T-helper 1 cell (primary cell): ENCODE measurements around the gene HEATR9.

ENCODE experiments used
- DNase-seq, 5 donors: peaks; one replicate each; pipeline ENCODE4 v3.0.0-alpha.2; 2012 to 2020

HEATR9 gene

DNA sequence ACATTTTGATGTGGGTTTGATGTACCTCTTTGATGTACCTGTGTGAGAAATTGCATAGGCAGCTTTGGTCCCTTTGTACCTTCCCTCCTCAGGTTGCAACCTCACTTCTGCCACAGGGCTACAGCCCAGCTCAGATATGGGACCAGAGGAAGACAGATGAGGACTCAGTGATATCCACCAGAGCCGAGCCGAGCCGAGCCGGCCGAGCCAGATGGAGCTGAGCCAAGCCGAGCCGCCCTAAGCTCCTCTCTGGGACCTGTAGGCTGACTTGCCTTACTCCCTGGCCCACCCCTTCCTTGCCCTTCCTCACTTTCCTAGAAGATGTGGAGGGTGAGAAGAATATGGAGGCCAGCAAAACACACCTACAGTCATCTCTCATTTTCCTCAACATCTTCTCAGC is 3.8 kb downstream of the HEATR9 start:
- DNase-seq, result no peak

GRCh38 chr17:35856603-35857002 is 12.1 kb downstream of the HEATR9 start:
- DNase-seq, result peak in 1 of 5 donors; percentile 48

DNA sequence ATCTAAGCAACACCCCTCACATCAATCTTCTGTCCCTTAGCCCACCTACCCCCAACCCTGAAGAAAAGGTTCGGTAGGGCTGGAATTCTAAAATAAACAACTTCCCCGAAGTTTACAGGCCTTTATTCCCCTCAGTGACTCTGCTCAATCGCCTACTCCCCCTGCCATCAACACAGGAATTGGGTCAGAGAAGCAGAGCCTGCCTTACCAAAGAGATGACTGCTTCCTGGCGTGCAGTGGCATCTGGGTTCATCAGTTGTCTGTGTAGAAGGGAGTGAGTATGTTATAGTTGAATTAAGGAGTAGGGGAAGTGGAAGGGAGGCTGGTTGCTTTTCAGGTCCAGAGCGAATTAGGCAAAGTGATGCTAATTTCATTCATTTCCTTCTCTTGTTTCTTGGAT is 12.7 kb downstream of the HEATR9 start:
- no peak for DNase-seq

DNA sequence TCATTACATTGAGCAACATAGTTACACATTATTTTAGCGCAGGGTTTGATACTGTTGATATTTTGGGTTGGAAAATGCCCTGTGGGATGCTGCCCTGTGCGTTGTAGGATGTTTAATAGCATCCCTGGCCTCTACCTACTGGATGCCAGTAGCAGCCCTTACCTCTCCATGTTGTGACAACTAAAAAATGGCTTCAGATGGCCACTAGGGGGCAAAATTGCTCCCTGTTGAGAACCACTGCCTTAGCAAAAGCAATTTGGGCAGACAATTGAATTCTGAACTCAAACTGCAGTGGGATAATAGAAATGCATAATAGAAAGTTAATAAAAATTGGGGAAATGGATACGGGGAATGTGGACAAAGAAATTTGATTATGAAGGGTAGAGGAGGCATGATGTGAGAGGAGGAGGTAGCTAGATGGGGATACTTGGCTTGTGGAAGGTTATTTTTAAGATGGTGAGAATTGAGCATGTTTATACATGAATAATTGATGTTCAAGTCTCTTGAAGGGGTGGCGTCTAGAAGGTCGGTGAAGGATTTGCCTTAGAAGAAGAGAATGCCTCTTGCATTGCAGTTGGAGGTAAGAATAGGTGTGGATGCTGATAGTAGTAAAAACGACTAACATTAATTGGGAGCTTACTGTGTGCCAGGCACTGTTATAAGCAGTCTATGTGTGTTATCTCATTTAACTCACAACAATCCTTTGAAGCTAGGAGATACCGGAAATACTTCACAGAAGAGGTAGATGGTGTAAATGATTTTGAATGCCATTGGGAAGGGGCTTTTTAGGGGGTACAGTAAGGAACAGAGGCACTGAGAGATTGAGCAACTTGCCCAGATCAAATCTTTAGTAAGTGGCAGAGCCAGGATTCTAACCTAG is 19.0 kb downstream of the HEATR9 start:
- DNase-seq, result peak in 4 of 5 donors; percentile 28 to 71 (median 44)

- no peak for DNase-seq
Observed at GRCh38 chr17:35847633-35848373, 20.9 kb downstream of the HEATR9 start.

DNA sequence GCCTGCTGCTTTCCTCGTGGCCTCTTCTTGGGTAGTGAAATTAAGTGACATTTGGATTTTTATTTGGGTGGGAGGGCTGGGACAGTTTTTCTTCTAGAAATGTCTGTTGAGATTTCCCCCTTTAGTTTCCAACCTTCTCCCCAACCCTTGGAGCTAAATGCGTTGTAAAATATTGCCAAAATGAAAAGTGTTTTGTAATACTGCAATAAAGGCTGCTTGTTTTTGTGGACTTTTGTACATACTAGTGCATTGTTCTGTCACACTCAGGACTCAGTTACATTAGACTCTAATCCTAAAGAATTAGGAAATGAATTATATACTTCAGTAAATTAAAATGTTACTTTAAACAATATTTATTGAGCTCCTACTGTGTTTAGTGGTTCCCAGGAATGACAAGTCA is 21.7 kb downstream of the HEATR9 start:
- DNase-seq, result no peak

GRCh38 chr17:35846055-35846809 is 22.5 kb downstream of the HEATR9 start:
- no peak for DNase-seq

DNA sequence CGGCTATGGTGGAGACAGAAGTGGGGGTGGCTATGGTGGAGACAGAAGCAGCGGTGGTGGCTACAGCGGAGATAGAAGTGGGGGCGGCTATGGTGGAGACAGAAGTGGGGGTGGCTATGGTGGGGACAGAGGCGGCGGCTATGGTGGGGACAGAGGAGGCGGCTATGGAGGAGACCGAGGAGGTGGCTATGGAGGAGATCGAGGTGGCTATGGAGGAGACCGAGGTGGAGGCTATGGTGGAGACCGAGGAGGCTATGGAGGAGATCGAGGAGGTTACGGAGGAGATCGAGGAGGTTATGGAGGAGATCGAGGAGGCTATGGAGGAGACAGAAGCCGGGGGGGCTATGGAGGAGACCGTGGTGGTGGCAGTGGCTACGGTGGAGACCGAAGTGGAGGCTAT is 24.1 kb downstream of the HEATR9 start:
- no peak for DNase-seq

DNA sequence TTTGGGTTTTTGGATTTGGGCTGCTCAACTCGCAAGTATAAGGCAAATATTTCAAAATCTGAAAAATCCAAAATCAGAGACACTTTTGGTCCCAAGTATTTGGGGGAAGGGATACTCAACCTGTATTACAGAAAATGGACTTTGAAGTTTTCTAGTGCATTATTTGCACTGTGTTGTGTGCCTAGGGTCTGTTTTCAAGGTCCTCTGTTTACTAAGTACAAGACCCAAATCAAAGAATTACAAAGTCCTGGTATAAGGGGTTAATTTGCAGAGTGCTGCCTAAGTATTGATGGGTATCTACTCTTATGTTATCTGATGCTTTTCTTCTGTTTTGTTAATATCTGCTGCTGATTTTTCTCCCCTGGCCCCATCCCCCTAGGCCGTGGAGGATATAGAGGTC is 25.0 kb downstream of the HEATR9 start:
- no peak for DNase-seq

GRCh38 chr17:35842239-35842638 is 26.5 kb downstream of the HEATR9 start:
- DNase-seq, result no peak

- DNase-seq, result no peak
Observed at GRCh38 chr17:35841505-35841904, 27.2 kb downstream of the HEATR9 start.

DNA sequence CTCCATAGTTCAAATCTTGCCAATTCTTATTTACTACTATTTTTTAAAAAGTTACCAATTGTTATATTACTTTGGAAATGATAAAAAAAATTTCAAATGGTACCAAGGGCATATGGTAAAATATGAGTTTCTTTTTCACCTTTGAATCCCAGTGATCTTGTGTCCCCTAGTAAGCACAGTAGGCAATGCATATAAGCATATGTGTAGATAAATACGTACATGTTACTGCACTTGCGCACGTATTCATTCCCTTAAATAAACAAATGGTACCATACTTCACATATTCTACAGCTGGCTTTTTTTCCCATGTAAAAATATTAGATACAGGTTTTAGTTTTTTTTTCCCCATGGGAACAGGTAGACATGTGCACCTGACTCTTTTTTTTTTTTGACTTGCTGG is 27.6 kb downstream of the HEATR9 start:
- DNase-seq, result no peak

- no peak for DNase-seq
Observed at GRCh38 chr17:35825206-35825605, 43.5 kb downstream of the HEATR9 start.

- no peak for DNase-seq
Observed at GRCh38 chr17:35821308-35821707, 47.4 kb downstream of the HEATR9 start.

DNA sequence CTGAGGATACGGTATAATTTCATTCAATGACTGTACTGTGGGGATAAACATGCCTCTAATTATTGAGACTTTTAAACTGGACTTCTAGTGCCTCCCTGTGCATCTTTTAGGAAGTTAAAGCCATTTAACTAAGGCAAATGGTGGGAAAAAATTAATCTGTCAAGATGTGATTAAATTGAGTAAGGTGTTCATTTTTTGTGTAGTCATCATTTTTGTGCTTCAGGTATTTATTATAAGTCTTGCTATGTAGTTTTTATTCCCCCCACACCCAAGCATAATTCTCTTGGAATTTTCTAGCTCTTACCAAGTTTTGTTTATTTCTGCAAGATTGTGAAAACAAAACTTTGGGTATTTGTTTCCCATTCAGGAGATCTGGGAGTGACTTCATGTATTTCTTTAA is 49.2 kb downstream of the HEATR9 start:
- DNase-seq, result no peak

DNA sequence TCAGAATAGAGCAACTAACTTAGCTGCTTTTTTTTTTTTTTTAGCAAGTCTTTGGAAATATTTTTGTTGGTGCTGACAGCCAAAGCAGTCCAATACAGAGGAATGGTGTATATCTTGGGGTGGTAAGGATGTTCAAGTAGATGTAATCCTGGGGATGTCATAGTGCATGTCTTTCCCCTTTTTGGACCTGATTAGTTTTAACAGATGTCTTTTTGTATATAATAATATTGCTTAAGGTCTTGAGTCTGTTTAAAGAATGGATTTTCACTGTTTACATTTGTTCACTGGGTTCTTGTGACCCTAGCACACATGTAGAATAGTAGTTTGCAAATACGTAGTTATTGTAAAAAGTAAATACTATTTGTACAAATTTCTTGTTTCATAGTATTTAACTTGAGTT is 51.5 kb downstream of the HEATR9 start:
- DNase-seq, result no peak

DNA sequence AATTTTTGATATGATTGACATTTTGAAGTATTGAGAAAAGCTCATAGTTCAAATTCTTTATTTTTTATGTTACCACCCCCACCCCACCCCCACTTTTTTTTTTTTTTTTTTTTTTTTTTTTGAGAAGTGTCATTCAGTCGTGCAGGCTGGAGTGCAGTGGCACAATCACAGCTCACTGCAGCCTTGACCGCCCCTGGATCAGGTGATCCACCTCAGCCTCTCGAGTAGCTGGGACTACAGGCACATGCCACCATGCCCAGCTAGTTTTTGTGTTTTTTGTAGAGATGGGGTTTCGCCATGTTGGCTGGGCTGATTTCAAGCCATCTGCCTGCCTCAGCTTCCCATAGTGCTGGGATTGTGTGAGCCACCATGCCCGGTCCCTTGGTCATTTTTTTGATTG is 52.0 kb downstream of the HEATR9 start:
- no peak for DNase-seq

DNA sequence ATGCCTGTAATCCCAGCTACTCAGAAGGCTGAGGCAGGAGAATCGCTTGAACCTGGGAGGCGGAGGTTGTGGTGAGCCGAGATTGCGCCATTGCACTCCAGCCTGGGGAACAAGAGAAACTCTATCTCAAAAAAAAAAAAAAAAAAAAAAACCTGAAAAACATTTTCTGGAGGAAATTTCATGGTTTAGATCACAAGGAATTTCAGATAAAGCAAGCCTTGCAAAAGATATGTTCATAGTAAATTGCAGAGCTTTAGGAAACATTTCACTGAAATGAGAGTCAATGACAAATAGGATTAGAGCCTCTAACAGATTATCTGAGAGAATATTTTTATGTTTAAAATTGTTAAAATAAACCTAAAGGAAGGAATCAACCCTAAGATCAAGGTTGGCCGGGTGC is 56.2 kb downstream of the HEATR9 start:
- DNase-seq, result no peak

- DNase-seq, result no peak
Observed at GRCh38 chr17:35811759-35812158, 56.9 kb downstream of the HEATR9 start.

- no peak for DNase-seq
Observed at GRCh38 chr17:35809855-35810461, 58.7 kb downstream of the HEATR9 start.

DNA sequence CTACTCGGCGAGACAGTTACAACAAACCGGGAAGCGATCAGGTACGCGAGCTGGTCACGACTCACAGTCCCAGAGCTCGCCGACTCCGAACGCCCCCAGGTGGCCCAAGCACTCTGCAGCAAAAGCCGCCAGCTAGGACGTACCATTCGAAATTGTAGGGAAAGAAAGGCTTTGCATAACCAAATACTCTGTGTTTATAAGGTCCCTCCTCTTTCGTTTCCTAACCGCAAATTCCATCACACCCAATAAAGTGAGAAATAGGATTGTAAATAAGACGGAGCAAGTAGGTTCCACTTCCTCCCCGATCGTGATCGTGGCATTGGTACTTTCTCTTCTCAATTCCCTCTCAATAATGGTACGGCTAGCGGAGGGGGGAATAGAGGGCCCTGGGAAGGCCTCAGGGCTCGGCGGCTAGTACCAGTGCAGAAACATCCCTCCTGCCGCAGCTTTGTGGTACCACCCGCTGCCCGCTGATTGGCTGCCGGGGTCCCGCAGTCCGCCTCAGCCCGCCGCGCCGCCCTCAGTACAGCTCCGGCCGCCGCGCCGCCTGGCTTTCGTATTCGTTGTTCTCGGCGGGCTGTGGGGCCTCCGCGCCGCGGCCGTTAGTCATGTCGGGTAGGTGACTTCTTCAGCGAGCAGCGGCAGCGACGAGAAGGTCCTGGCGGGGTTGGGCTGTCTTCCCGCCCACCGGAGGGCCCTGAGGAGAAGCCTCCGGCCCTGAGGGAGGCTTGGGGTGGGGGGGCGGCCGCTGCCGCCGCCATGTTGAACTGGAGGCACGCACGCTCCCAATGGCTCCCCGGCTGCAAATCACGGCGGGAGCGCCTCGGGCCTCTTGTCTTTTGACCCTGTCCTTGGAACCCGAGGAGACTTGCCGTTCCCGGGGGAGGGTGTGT is 59.5 kb downstream of the HEATR9 start, which contains the start of gene TAF15:
TAF15 (plus strand) TSS at position 523 of the 893 bp plus-strand sequence; CDS start at position 609, 86 bp downstream.
- DNase-seq, result peak; percentile 92 to 99 (median 94)
